Tibial artery (tissue), 4 donors: ENCODE results near the gene DCLK1.
A peak's percentile ranks its signal among the peaks of the same experiment; 100 is the strongest.

Experiments used
- DNase-seq, 2 donors: peaks; one replicate each; pipeline ENCODE4 v3.0.0-alpha.2; 2019
- H3K27ac ChIP-seq, 2 donors: fragments of 200-600 bp; sonication (generic) in 1 of 2; 1 replicate in 1 of 2; 2 replicates in 1 of 2; pipeline ENCODE4 v1.5.1; 2018 to 2019; ENCODE audit warnings: mild to moderate bottlenecking in 1 of 2
- H3K27me3 ChIP-seq, 2 donors: fragments of 200-600 bp; sonication (generic) in 1 of 2; one replicate each; pipeline versions ENCODE4 v1.5.1 to v1.6.0; 2016 to 2019
- H3K36me3 ChIP-seq, 3 donors: fragments of 200-600 bp; sonication (generic) in 2 of 3; one replicate each; pipeline ENCODE4 v1.5.1; 2016 to 2019; ENCODE audit warnings: mild to moderate bottlenecking in 2 of 3
- H3K4me1 ChIP-seq, 4 donors: fragments of 200-600 bp; sonication (generic) in 2 of 4; 1 replicate in 3 of 4; 2 replicates in 1 of 4; pipeline ENCODE4 v1.5.1; 2016 to 2019
- H3K4me3 ChIP-seq, 2 donors: fragments of 200-600 bp; sonication (generic) in 1 of 2; 1 replicate in 1 of 2; 2 replicates in 1 of 2; pipeline ENCODE4 v1.5.1; 2018 to 2019; ENCODE audit warnings: mild to moderate bottlenecking in 2 of 2
- H3K9me3 ChIP-seq, 3 donors: fragments of 200-600 bp; sonication (generic) in 1 of 3; one replicate each; pipeline ENCODE4 v1.5.1; 2016 to 2019
- intact Hi-C: fragments of 100-400 bp; cut with DNase I; formaldehyde crosslinking; loops from one replicate; pipeline ENCODE4 v1.15.0; 2023; ENCODE audit warnings: low total_unique reads
- TF ChIP-seq, protein P1 (sequence below), 2 experiments: fragments of 200-600 bp in 1 of 2; fragments of 450-650 bp in 1 of 2; IDR thresholded peaks; one replicate each; pipeline ENCODE4 v1.5.1; 2017 to 2019; ENCODE audit warnings: antibody characterized with exemption in 2 of 2, mild to moderate bottlenecking in 1 of 2, moderate library complexity in 1 of 2

DCLK1 gene

DNA sequence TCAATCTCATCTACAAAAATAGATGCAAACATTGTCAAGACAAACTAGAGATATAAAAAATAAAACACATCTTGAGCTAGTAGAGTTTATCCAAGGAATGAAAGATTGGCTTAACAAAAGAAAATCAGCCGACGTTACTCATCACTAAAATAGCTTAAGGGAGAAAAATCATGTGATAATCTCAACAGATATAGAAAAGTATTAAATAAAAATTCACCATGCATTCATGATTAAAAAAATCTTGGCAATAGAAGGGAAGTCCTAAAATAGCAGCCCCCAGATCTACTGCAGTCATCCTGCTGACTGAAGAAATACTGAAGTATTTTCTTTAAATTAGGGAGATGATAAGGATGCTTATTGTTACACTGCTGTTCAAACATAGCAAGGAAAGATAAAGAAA is 12.6 kb upstream of the DCLK1 start:
- no peaks in the 10 kb centered on the region for H3K27me3 ChIP-seq
- TF ChIP-seq, protein P1, sequence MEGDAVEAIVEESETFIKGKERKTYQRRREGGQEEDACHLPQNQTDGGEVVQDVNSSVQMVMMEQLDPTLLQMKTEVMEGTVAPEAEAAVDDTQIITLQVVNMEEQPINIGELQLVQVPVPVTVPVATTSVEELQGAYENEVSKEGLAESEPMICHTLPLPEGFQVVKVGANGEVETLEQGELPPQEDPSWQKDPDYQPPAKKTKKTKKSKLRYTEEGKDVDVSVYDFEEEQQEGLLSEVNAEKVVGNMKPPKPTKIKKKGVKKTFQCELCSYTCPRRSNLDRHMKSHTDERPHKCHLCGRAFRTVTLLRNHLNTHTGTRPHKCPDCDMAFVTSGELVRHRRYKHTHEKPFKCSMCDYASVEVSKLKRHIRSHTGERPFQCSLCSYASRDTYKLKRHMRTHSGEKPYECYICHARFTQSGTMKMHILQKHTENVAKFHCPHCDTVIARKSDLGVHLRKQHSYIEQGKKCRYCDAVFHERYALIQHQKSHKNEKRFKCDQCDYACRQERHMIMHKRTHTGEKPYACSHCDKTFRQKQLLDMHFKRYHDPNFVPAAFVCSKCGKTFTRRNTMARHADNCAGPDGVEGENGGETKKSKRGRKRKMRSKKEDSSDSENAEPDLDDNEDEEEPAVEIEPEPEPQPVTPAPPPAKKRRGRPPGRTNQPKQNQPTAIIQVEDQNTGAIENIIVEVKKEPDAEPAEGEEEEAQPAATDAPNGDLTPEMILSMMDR (IDR thresholded peaks at IDR 0.05): no peak
- no peak for DNase-seq
- H3K4me3 ChIP-seq: no peak overlapping the region
- no peaks in the 10 kb centered on the region for H3K36me3 ChIP-seq
- no peaks in the 10 kb centered on the region for H3K4me1 ChIP-seq
- H3K9me3 ChIP-seq: no peaks in the 10 kb centered on the region
- H3K27ac ChIP-seq: no peak overlapping the region
- intact Hi-C loops: loop anchor here (1.0 kb wide), 1 partner anchor 21 kb away; no protein-coding TSS in a partner anchor

DNA sequence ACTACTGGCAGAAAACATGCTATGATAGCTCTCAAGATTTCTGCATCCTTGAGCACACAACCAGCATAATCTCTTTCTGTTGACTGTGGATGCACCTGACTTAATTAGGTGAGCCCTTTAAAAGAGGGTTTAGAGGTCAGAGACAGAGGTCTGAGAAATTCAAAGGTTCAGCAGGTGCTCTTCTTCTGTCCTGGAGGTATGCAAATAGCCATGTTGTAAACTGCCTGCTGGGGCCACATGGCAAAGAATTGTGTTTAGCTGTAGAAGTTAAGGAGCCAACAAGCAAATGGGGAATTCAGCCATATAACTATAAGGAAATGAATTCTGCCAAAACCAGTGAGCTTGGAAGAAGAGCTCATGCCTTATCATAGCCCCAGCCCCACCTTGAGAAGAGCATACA is 11.6 kb upstream of the DCLK1 start:
- no peak for DNase-seq
- Histone ChIP-seq H3K4me1 (no peaks in the 10 kb centered on the region), H3K36me3 (no peaks in the 10 kb centered on the region), H3K9me3 (no peaks in the 10 kb centered on the region), H3K4me3 (no peak overlapping the region), H3K27ac (no peak overlapping the region), H3K27me3 (no peaks in the 10 kb centered on the region)
- TF ChIP-seq, protein P1 (IDR thresholded peaks at IDR 0.05): no peak
- intact Hi-C loops: no loop called here

DNA sequence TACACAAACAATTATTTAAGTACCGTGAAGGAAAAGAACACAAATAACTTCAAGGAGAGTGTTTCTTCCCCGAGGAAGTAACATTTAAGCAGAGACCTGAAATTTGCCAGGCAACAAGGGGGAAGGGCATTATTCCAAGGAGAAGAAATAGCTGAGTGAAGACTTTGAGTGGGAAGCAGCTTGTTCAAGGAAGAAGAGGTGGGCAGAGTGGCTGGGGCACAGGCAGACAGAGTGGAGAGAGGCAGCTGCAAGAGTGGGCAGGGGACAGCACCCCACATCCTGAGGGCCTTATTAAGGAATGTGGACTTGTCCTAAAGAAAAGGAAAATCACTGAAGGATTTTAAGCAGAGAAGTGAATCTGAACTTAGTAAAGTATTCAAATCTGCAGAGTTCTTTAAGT is 4.7 kb upstream of the DCLK1 start:
- H3K4me1 ChIP-seq: peaks cover 0 to 8% (median 4%) of the 10 kb centered on the region in 4 donors
- H3K9me3 ChIP-seq: no peaks in the 10 kb centered on the region
- no peak for DNase-seq
- TF ChIP-seq, protein P1 (IDR thresholded peaks at IDR 0.05): no peak
- no peak overlapping the region for H3K4me3 ChIP-seq
- no peak overlapping the region for H3K27ac ChIP-seq
- H3K27me3 ChIP-seq: no peaks in the 10 kb centered on the region
- H3K36me3 ChIP-seq: no peaks in the 10 kb centered on the region
- intact Hi-C loops: no loop called here

DNA sequence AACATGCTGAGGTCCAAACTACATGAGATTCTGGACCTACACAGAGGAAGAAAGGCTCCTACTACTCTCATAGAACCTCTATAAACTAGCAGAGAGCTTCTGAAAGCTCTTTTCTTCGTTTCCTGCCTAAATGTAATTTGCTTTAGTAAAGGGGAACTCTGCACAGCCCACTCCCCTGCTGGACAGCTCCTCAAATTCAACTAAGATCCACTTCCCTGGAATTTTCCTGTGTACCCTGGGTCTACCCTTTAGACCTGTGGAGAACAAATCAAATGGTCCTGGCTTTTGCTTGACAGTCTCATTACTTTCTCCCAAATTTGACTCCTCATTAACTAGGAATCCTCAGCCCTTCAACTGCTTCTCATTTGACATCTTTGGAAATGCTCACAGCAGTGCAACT is 3.5 kb upstream of the DCLK1 start:
- H3K9me3 ChIP-seq: no peaks in the 10 kb centered on the region
- H3K4me3 ChIP-seq: no peak overlapping the region
- H3K36me3 ChIP-seq: no peaks in the 10 kb centered on the region
- H3K27ac ChIP-seq: no peak overlapping the region
- TF ChIP-seq, protein P1 (IDR thresholded peaks at IDR 0.05): no peak
- peaks cover 0 to 14% (median 9%) of the 10 kb centered on the region in 4 donors for H3K4me1 ChIP-seq
- no peaks in the 10 kb centered on the region for H3K27me3 ChIP-seq
- DNase-seq: no peak
- intact Hi-C loops: no loop called here

DNA sequence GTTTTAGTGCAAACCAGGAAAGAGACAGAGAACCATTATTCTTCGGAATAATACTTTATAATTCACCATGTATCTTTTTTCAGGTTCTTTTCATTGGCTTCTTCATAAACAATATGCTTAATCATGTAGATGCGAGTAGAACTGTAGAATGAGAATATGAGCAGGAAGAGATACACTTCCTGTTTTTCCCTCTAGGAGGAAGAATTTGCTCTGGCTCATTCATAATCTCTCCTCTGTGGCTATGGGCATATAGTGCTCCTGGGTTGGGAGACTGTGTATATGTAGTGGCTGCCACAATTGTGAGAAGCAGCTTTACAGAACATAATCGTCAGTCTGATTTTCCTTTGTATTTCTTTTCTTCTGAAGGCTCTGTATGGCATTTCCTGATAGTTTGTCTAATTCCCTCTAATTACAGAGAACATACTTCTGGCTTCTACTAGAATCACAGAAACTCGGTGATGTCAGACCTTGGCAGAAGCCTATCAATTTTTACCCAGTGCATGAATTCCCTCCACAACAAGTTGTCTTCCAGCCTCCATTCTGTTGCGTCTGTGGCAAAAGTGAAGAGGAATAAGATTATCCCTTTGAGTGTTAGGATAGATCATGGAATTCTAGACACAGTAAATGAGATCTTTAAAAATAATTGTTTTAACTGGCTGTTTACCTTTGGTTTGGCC is 2.9 kb upstream of the DCLK1 start:
- DNase-seq: no peak
- H3K4me1 ChIP-seq: peaks cover 0 to 14% (median 9%) of the 10 kb centered on the region in 4 donors
- H3K36me3 ChIP-seq: no peaks in the 10 kb centered on the region
- TF ChIP-seq, protein P1 (IDR thresholded peaks at IDR 0.05): peak in 1 of 2 experiments; percentile 4
- no peak overlapping the region for H3K27ac ChIP-seq
- H3K4me3 ChIP-seq: no peak overlapping the region
- no peaks in the 10 kb centered on the region for H3K27me3 ChIP-seq
- intact Hi-C loops: no loop called here
- no peaks in the 10 kb centered on the region for H3K9me3 ChIP-seq
